HG03432 (cell line): ENCODE data around the gene COASY.
"Not testable (repeated sequence)": the region's sequence is repeated elsewhere in the genome, so short reads cannot be mapped to it uniquely, and the experiment has no call there.

Source experiments
- ATAC-seq: cut with Tn5 transposase; IDR thresholded peaks from one replicate; pipeline ENCODE4 v1.9.1; 2021; ENCODE audit warnings: mild to moderate bottlenecking, moderate library complexity; ENCODE audit not compliant: unreplicated experiment

Gene COASY

GRCh38 chr17:42552736-42553135, 9.2 kb upstream of the COASY start, which contains the start of gene HSD17B1:
Gene HSD17B1 (plus strand): TSS chr17:42552923. CDS start chr17:42552934, 11 bp downstream.
- ATAC-seq = not testable (repeated sequence)

DNA sequence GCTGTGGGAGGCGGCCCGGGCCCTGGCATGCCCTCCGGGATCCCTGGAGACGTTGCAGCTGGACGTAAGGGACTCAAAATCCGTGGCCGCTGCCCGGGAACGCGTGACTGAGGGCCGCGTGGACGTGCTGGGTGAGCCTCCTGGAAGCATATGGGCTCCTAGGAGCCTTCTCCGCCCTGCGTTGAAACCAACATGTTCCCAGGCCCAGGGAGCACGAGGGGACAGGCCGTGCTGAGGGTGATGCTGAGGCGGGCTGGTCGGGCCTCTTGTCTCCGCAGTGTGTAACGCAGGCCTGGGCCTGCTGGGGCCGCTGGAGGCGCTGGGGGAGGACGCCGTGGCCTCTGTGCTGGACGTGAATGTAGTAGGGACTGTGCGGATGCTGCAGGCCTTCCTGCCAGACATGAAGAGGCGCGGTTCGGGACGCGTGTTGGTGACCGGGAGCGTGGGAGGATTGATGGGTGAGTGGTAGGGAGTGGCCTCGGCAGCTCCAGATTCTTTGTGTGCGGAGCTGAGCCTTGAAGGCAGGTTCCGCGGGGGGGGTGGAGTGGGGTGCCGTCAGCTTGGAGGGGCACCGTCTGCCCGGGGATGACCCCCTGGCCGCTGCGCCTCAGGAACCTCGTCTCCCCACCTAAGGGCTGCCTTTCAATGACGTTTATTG, 8.7 kb upstream of the COASY start:
- no peak for ATAC-seq

DNA sequence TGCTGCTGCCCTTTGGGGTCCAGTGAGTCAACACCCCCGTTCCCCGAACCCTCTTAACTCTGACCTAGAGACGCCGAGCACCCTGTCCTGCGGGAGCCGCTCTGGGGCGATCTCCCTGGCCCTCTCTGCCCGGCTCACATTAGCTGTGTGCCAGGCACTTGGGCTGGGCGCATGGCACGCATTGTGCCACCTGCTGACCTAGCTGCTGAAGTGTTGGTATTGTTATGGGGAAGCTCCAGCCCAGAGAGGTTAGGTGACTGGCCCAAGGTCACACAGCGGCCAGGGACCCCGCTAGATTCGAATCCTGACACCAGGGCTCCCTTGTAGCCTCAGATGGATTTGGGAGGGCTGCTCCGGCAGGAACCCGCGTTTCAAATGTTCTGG, 8.1 kb upstream of the COASY start:
- no peak for ATAC-seq

DNA sequence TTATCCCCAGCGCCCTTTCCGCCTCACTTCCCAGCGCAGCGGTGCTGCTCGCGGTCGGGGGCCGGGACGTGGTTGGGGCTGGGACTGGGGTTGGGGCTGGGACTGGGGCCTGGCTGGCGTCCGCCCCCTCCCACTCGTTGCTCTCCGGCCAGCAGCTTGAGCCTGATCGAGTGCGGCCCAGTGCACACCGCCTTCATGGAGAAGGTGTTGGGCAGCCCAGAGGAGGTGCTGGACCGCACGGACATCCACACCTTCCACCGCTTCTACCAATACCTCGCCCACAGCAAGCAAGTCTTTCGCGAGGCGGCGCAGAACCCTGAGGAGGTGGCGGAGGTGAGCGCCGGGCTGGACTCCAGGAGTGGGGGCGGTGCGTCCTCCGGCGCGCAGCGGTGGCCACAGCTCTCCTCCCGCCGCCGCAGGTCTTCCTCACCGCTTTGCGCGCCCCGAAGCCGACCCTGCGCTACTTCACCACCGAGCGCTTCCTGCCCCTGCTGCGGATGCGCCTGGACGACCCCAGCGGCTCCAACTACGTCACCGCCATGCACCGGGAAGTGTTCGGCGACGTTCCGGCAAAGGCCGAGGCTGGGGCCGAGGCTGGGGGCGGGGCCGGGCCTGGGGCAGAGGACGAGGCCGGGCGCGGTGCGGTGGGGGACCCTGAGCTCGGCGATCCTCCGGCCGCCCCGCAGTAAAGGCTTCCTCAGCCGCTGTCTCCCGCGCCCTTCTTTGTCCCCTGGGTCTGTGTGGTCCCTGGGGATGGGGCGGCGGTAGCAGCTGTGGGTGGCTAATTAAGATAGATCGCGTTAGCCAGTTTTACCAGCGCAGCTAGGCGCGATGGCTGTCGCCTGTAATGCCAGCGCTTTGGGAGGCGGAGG, 7.5 kb upstream of the COASY start:
- ATAC-seq = peak; percentile 85

DNA sequence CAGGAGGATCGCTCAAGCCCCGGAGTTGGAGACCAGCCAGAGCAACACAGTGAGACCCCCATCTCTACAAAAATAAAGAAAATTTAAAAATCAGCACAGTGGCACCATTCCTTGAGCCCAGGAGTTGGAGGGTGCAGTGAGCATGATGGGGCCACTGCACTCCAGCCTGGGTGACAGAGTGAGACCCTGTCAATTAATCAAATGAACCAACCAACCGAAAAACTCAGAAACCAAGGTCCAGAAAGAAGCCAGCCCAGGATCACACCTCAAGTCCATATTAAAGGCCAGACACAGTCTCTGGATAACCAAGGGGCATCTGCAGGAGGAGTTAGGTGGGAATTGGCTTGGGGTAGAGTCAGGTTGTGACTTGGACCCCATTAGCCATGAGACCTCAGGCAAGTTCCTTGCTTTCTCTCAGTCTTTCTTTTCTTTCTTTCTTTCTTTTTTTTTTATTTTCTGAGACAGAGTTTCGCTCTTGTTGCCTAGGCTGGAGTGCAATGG, 6.8 kb upstream of the COASY start:
- no peak for ATAC-seq

GRCh38 chr17:42555961-42556617, 5.9 kb upstream of the COASY start:
- ATAC-seq = not testable (repeated sequence)

DNA sequence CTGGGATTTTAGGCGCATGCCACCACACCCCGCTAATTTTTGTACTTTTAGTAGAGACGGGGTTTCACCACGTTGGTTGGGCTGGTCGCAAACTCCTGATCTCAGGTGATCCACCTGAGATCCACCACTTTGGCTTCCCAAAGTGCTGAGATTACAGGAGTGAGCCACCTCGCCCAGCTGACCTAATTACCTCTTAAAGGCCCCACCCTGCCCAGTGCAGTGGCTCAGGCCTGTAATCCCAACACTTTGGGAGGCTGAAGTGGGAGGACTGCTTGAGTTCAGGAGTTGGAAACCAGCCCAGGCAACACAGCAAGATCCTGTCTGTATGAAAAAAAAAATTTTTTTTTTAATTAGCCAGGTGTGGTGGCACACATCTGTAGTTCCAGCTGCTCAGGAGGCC, 2.9 kb upstream of the COASY start:
- ATAC-seq = no peak

- no peak for ATAC-seq
These were observed 1.7 kb upstream of the COASY start for GRCh38 chr17:42560246-42560645.

DNA sequence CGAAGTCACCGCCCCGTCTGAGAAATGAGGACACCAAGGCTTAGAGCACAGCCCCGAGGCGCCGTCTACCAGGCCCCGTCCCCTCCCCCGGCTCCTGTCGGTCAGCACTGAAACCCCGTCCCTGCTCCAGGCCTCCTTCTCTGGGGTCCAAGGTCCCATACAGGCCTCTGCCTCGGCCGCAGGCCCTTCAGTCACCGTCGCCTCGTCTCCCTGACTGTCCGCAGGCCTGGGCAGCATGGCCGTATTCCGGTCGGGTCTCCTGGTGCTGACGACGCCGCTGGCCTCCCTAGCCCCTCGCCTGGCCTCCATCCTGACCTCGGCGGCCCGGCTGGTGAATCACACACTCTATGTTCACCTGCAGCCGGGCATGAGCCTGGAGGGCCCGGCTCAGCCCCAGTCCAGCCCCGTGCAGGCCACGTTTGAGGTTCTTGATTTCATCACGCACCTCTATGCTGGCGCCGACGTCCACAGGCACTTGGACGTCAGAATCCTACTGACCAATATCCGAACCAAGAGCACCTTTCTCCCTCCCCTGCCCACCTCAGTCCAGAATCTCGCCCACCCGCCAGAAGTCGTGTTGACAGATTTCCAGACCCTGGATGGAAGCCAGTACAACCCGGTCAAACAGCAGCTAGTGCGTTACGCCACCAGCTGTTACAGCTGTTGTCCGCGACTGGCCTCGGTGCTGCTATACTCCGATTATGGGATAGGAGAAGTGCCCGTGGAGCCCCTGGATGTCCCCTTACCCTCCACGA, 617 bp downstream of the COASY start:
- ATAC-seq = no peak

DNA sequence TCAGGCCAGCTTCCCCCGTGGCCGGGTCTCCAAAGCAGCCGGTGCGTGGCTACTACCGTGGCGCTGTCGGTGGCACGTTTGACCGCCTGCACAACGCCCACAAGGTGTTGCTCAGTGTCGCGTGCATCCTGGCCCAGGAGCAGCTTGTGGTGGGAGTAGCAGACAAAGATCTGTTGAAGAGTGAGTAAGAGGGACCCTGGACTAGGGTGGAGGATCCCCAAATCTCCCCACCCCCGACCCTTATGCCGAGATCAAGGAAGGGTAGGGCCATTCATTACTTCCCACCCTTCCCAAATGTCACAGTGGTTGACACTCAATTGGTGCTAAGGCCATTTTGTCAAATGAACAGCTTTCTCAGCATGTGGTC, 1.2 kb downstream of the COASY start:
- no peak for ATAC-seq

DNA sequence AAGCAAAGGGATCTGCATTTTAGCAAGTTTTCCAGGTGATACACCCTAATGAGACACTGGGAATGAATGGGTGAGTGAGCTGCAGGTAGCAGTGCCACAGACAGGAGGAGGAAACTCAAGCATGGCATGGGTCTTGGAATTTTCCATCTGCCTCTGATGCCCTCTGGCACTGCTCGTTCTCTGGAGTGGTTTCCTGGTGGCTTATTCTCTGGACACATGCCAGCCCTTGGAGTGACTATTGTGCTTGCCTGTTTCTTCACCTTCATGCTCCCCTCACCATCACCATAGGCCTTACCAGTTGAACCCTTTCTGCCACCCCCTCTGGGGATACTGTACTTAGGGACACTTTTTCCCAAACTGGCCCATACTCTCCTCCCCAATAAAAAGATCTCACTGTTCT, 1.6 kb downstream of the COASY start:
- ATAC-seq = no peak

GRCh38 chr17:42563950-42564349, 2.0 kb downstream of the COASY start:
- ATAC-seq = no peak

DNA sequence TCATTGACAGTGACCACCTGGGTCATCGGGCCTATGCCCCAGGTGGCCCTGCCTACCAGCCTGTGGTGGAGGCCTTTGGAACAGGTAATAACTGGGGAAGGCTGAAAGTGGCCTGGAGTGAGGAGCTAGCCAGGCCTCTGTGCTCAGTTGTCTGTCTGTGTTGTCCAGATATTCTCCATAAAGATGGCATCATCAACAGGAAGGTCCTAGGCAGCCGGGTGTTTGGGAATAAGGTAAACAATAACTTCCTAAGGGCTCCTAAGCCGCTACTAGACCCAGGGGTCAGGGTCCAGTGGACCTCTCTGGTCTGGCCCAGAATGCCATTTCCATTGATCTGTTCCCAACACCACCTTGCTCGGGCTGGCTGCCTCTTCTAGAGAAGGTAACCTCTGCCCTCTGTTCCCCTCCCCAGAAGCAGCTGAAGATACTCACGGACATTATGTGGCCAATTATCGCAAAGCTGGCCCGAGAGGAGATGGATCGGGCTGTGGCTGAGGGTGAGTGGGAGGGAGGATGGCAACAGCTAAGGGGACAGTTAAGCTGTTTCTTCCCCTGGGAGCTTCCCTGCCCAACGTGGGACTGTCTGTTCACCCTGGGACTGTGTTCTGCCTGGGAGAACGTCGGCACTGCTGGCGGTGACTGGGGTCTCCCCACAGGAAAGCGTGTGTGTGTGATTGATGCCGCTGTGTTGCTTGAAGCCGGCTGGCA, 3.0 kb downstream of the COASY start:
- ATAC-seq = no peak

GRCh38 chr17:42565523-42566214, 3.7 kb downstream of the COASY start:
- no peak for ATAC-seq

DNA sequence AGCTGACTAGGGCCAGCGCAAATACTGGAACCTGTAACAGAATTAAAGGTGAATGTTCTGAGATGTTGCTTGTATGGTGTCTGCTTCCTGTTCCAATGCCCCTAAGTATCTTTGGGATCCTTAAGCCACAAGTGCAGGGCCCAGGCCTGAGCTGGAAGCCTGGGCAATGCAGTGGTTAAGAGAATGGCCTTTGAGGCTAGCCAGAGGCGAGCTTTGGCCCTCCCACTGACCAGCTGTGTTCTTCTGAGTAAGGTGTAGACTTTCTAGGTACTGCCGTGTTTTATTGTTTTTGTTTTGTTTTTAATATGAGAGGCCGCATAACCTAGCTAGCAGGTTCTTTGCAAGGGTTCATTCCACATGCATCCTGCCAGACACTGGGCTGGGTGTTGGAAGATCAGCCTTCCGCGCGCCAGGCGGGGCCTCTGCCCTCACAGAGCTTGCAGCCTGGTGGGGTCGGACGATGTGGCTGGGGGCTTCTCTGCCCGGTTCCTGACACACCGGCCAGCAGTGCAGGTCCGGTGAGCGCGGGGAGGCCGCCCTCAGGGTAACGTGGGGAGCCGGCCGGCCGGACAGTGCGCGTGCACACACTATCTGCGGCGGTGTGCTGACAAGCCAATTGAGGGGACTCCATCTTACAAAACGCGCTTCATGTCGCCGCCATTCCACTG, 4.4 kb downstream of the COASY start:
- peak; percentile 4 for ATAC-seq

DNA sequence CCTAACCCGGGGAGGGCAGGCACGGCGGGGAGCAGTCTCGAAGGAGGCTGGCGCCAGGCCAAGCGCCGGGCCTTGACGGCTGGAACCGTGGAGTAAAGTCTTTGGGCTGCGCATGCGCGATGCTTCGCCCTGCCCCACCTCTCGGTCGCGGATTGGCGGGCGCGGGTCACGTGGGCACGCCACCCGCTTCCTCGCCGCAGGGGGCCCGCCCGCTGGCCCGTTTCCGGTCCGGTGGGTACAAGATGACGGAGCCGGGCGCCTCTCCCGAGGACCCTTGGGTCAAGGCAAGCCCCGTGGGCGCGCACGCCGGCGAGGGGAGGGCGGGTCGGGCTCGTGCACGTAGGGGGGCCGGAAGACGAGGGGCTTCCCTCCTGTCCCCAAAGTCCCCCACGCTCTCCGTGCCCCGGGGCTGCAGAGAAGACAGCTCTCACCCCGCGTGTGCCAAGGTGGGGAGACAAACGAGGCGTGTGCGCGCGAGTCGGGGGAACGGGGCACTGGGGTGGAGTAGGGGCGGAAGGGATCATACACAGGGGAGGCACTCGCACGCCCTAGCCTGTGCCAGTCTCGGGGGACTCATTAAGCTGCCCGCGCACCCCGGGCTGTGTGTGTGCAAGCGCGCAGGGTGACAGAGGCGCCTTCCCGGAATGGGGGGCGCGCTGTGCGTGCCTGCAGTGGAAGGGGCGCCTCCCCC, 5.1 kb downstream of the COASY start, which contains the start of gene MLX:
Gene MLX (plus strand): TSS at position 218 of the 691 bp plus-strand sequence. CDS start 25 bp downstream, at position 243.
- peak; percentile 61 for ATAC-seq

DNA sequence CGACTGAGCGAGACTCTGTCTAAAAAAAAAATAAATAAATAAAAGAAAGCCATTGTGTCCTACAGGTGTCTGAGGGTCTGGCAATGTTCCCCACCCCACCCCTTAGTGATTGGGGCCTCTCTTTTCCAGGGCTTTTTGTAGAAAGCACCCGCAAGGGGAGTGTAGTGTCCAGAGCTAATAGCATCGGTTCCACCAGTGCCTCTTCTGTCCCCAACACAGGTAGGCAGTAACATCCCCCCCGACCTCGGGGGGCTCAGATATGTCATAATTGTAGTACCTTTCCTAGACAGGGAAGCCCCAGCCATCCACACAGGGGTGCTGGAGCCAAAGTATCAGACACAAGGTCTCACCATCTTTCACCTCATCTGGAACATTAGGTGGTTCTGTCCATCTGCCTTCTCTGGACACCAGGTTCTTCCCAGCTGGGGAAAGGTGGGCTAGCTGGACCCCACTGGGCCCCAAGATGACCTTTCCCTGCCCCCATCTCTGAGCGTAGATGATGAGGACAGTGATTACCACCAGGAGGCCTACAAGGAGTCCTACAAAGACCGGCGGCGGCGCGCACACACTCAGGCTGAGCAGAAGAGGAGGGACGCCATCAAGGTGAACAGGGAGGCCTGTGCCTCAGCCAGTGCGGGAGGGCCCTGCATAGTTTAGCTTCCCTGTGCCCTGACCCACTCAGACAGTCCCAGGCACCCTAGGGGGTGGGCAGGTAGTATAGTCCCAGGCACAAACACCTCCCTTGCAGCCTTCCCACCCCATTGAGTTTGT, 6.6 kb downstream of the COASY start:
- no peak for ATAC-seq
